ENCODE data around the gene CCDC30. TPM values are rescaled to one million over a fixed set of nuclear protein-coding genes. Genes with fewer than 3 reads are reported as not detected.
A peak's percentile ranks its signal among the peaks of the same experiment; 100 is the strongest.

CCDC30 gene
- total and polyA plus RNA-seq, 9 of the 15 experiments (the other 6 are each of a cell fraction or from before 2014, with no cell fraction given), result 0.05 to 0.91 (median 0.24) TPM

- TF ChIP-seq POLR2AphosphoS5 (IDR thresholded peaks at IDR 0.05; ENCODE audit: control insufficient read depth, insufficient read depth, low read depth, low read length) (0 out of 2 replicates have a peak, but pooled peaks have one; percentile 41), GABPA (tag; conservative IDR thresholded peaks at IDR 0.05; ENCODE audit: low read depth) (peak; percentile 67)
Observed at GRCh38 chr1:42682484-42682738, 219.3 kb downstream of the CCDC30 start (continued).

- intact Hi-C loops (cut with micrococcal nuclease), result loop anchor here (1.0 to 10.0 kb wide), 3 partner anchors 25 to 252 kb away; partner anchors contain the start of genes C1orf50, P3H1 and PPIH
- TF ChIP-seq ZNF239 (CRISPR knock-in tag; IDR thresholded peaks at IDR 0.05), result peak; percentile 24; the same call in 1 of the 2 replicates
- no peak for TF ChIP-seq RBM15 (IDR thresholded peaks at IDR 0.05; ENCODE audit: insufficient read depth, low read length)
- TF ChIP-seq, protein P1, sequence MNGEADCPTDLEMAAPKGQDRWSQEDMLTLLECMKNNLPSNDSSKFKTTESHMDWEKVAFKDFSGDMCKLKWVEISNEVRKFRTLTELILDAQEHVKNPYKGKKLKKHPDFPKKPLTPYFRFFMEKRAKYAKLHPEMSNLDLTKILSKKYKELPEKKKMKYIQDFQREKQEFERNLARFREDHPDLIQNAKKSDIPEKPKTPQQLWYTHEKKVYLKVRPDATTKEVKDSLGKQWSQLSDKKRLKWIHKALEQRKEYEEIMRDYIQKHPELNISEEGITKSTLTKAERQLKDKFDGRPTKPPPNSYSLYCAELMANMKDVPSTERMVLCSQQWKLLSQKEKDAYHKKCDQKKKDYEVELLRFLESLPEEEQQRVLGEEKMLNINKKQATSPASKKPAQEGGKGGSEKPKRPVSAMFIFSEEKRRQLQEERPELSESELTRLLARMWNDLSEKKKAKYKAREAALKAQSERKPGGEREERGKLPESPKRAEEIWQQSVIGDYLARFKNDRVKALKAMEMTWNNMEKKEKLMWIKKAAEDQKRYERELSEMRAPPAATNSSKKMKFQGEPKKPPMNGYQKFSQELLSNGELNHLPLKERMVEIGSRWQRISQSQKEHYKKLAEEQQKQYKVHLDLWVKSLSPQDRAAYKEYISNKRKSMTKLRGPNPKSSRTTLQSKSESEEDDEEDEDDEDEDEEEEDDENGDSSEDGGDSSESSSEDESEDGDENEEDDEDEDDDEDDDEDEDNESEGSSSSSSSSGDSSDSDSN (IDR thresholded peaks at IDR 0.05; ENCODE audit: borderline replicate concordance in 1 of 2, low read depth in 2 of 2, low read length in 2 of 2), result peak in 1 of 2 experiments; percentile 76; a peak in 1 of 4 replicates
- TF ChIP-seq POLR3A (IDR thresholded peaks at IDR 0.05; ENCODE audit: borderline replicate concordance, extremely low read depth, insufficient read depth, insufficient read length), result no peak
- TF ChIP-seq MAFF (IDR thresholded peaks at IDR 0.05; ENCODE audit: low read length), result no peak
- no peak for TF ChIP-seq RNF219 (CRISPR knock-in tag; IDR thresholded peaks at IDR 0.05)
- no peak for TF ChIP-seq ZC3H8 (IDR thresholded peaks at IDR 0.05)
- no peak for TF ChIP-seq TCF3 (CRISPR knock-in tag; IDR thresholded peaks at IDR 0.05)
- no peak for TF ChIP-seq ZNF277 (CRISPR knock-in tag; IDR thresholded peaks at IDR 0.05; ENCODE audit: borderline replicate concordance)
- TF ChIP-seq ETV6 (IDR thresholded peaks at IDR 0.05; ENCODE audit: borderline replicate concordance in 1 of 2, low read depth in 2 of 2, low read length in 1 of 2), result no peak; a peak in 1 of 4 replicates
- peak; percentile 22; the same call in 1 of the 2 replicates for TF ChIP-seq ETV6 (CRISPR knock-in tag; IDR thresholded peaks at IDR 0.05; ENCODE audit: borderline replicate concordance)
Observed at GRCh38 chr1:42682739-42683531, 219.8 kb downstream of the CCDC30 start.

More at GRCh38 chr1:42682739-42683531, 219.8 kb downstream of the CCDC30 start:
- Histone ChIP-seq H3K36me3 (ENCODE audit: control insufficient read depth, insufficient read depth, low read length) (peaks cover 57% of the 10 kb centered on the region), H3K4me1 (replicated peaks in 1 of 2; ENCODE audit: control insufficient read depth in 2 of 2, insufficient read depth in 2 of 2, low read length in 2 of 2) (peaks cover 9 to 37% of the 10 kb centered on the region in 2 experiments), H2AFZ (ENCODE audit: low read depth, low read length) (no peak overlapping the region), H3K79me2 (ENCODE audit: control insufficient read depth, insufficient read depth, low read length) (peaks cover 81% of the 10 kb centered on the region), H3K27me3 (ENCODE audit: control insufficient read depth in 2 of 2, insufficient read depth in 2 of 2, low read length in 2 of 2) (no peaks in the 10 kb centered on the region), H3K9me1 (ENCODE audit: control insufficient read depth, insufficient read depth, low read length) (peaks cover 4% of the 10 kb centered on the region), H3K9me3 (replicated peaks; ENCODE audit: control insufficient read depth, insufficient read depth, low read depth, low read length) (no peaks in the 10 kb centered on the region), H3K27ac (ENCODE audit: extremely low read depth, low read depth, low read length) (peak overlapping the region; percentile 95), H3K9ac (ENCODE audit: insufficient read depth in 1 of 2, low read depth in 2 of 2, low read length in 2 of 2) (peak overlapping the region; percentile 97 to 99), H3K4me3 (peak overlapping the region; percentile 77), H3K4me2 (ENCODE audit: insufficient read depth, low read length) (peak overlapping the region; percentile 98), H4K20me1 (replicated peaks; ENCODE audit: control insufficient read depth, insufficient read depth, low read length) (peaks cover 46% of the 10 kb centered on the region)
- peak; percentile 58 for ATAC-seq
- ChIA-PET POLR2A (interaction anchor here (0.6 to 8.0 kb wide), 34 partner anchors 8 to 1193 kb away, joined by 3 to 72 read pairs (median 4); partner anchors contain the start of genes C1orf50, CLDN19 and PPIH), CTCF (ENCODE audit: low intra/inter-chr PET ratio) (no interaction called here)
- BruUV-seq (replicated peaks), result no TSS peak
- in situ Hi-C loops (cut with MboI), result no loop called here
- WGBS (ENCODE audit: insufficient coverage, low coverage, missing lambda C conversion rate), result under 1% methylated on average over 68 of the region's 103 CpGs
- peak; percentile 90 to 93 (median 92) for DNase-seq (ENCODE audit: extremely low read depth in 1 of 4, low spot score in 3 of 4)
- no peak for FAIRE-seq
